H1 (cell line): ENCODE data around the gene PDIA2. TPM values are rescaled to one million over a fixed set of nuclear protein-coding genes. Genes with fewer than 3 reads are reported as not detected.

Experiments used
- CTCF ChIA-PET: fragments of 300-600 bp; sonication (Branson Sonifier 250); formaldehyde crosslinking; loops from one replicate; lab custom pipeline; 2021; ENCODE audit not compliant: partially characterized antibody; lab: Charles Lee
- POLR2A ChIA-PET: fragments of 300-600 bp; sonication (Branson Sonifier 250); formaldehyde crosslinking; loops from one replicate; lab custom pipeline; 2021; ENCODE audit warnings: inconsistent platforms; ENCODE audit not compliant: partially characterized antibody; lab: Charles Lee
- DNase-seq, 2 experiments: peaks; one replicate each; pipeline versions ENCODE4 v3.0.0 to v3.0.0-alpha.2; 2010 to 2022; ENCODE audit warnings: low spot score in 2 of 2, low read depth in 1 of 2, mixed read lengths in 1 of 2
- FAIRE-seq: peaks from 2 replicates; lab custom pipeline; 2011; peaks lifted over from hg19 to GRCh38; lab: Jason Lieb, UNC
- H2AFZ ChIP-seq: 2 replicates; pipeline ENCODE4 v1.8.1; 2012; ENCODE audit warnings: low read length, inconsistent platforms
- H2AK5ac ChIP-seq: 2 replicates; pipeline ENCODE4 v1.6.1; 2013; ENCODE audit warnings: low read depth, low read length
- H2BK120ac ChIP-seq: replicated peaks from 2 replicates; pipeline ENCODE3; 2013; ENCODE audit warnings: low read depth, low read length, inconsistent platforms
- H2BK12ac ChIP-seq: 2 replicates; pipeline ENCODE4 v1.6.1; 2013; ENCODE audit warnings: low read depth, low read length
- H2BK15ac ChIP-seq: 2 replicates; pipeline ENCODE4 v1.6.1; 2013; ENCODE audit warnings: low read length
- H2BK20ac ChIP-seq: 2 replicates; pipeline ENCODE4 v1.6.1; 2013; ENCODE audit warnings: low read length
- H2BK5ac ChIP-seq: 2 replicates; pipeline ENCODE4 v1.6.1; 2013; ENCODE audit warnings: low read depth, low read length
- H3K14ac ChIP-seq: 2 replicates; pipeline ENCODE4 v1.6.1; 2013; ENCODE audit warnings: inconsistent platforms; ENCODE audit not compliant: insufficient read length
- H3K18ac ChIP-seq: 2 replicates; pipeline ENCODE4 v1.6.1; 2013; ENCODE audit warnings: low read length; ENCODE audit errors: extremely low read depth
- H3K23ac ChIP-seq: 2 replicates; pipeline ENCODE4 v1.6.1; 2013; ENCODE audit warnings: inconsistent platforms; ENCODE audit not compliant: insufficient read length
- H3K23me2 ChIP-seq: 2 replicates; pipeline ENCODE4 v1.6.1; 2013; ENCODE audit warnings: low read depth, low read length
- H3K27ac ChIP-seq: 2 replicates; pipeline ENCODE4 v1.6.1; 2011; ENCODE audit warnings: low read depth, low read length, inconsistent platforms
- H3K27me3 ChIP-seq, 4 experiments: replicated peaks in 1 of 4; 1 replicate in 1 of 4; 2 replicates in 3 of 4; pipeline versions ENCODE4 v1.6.1 to v1.8.1; 2011 to 2013; ENCODE audit warnings: low read length in 3 of 4, mild to moderate bottlenecking in 3 of 4, inconsistent platforms in 2 of 4, mixed read lengths in 2 of 4, moderate library complexity in 1 of 4; ENCODE audit not compliant: control insufficient read depth in 3 of 4, insufficient read depth in 3 of 4; ENCODE audit errors: extremely low read depth in 1 of 4
- H3K36me3 ChIP-seq, 4 experiments: 2 replicates each; pipeline versions ENCODE4 v1.6.1 to v1.8.1; 2011 to 2013; ENCODE audit warnings: mild to moderate bottlenecking in 4 of 4, low read length in 3 of 4, moderate library complexity in 2 of 4, control low read depth in 1 of 4, inconsistent platforms in 1 of 4; ENCODE audit not compliant: insufficient read depth in 4 of 4, control insufficient read depth in 2 of 4
- H3K4ac ChIP-seq: replicated peaks from 2 replicates; pipeline ENCODE3; 2013; ENCODE audit warnings: low read length, low read depth, mixed read lengths, inconsistent platforms; ENCODE audit not compliant: insufficient read length
- H3K4me1 ChIP-seq, 4 experiments: replicated peaks in 1 of 4; 1 replicate in 1 of 4; 2 replicates in 3 of 4; pipeline versions ENCODE4 v1.6.1 to v1.8.1; 2011 to 2013; ENCODE audit warnings: low read length in 3 of 4, inconsistent platforms in 2 of 4, mixed read lengths in 1 of 4; ENCODE audit not compliant: insufficient read depth in 4 of 4, control insufficient read depth in 3 of 4
- H3K4me2 ChIP-seq, 2 experiments: 2 replicates each; pipeline versions ENCODE4 v1.6.1 to v1.8.1; 2011 to 2013; ENCODE audit warnings: low read depth in 2 of 2, low read length in 2 of 2, control low read depth in 1 of 2, inconsistent platforms in 1 of 2, mild to moderate bottlenecking in 1 of 2; ENCODE audit not compliant: insufficient read depth in 1 of 2
- H3K4me3 ChIP-seq, 4 experiments: fragments of 200-600, 300-600 bp in 1 of 4; sonication (generic), shearing (Covaris generic), sonication (Bioruptor Twin) in 1 of 4; 2 replicates each; pipeline versions ENCODE4 v1.5.1 to v1.8.1; 2011 to 2016; ENCODE audit warnings: low read length in 4 of 4, low read depth in 3 of 4, control low read depth in 2 of 4, inconsistent platforms in 2 of 4, mild to moderate bottlenecking in 2 of 4, mixed read lengths in 1 of 4, moderate library complexity in 1 of 4; ENCODE audit not compliant: insufficient read depth in 2 of 4; ENCODE audit errors: extremely low read depth in 1 of 4
- H3K56ac ChIP-seq: replicated peaks from 2 replicates; pipeline ENCODE3; 2013; ENCODE audit warnings: low read depth, mild to moderate bottlenecking, mixed read lengths, low read length, inconsistent platforms; ENCODE audit not compliant: insufficient read length
- H3K79me1 ChIP-seq: 2 replicates; pipeline ENCODE4 v1.6.1; 2013; ENCODE audit warnings: low read depth, low read length, control low read depth
- H3K79me2 ChIP-seq, 2 experiments: 2 replicates each; pipeline versions ENCODE4 v1.6.1 to v1.8.1; 2012 to 2013; ENCODE audit warnings: low read length in 2 of 2, mild to moderate bottlenecking in 2 of 2, inconsistent platforms in 1 of 2; ENCODE audit not compliant: insufficient read depth in 2 of 2, control insufficient read depth in 1 of 2
- H3K9ac ChIP-seq, 4 experiments: replicated peaks in 1 of 4; 1 replicate in 1 of 4; 2 replicates in 3 of 4; pipeline versions ENCODE4 v1.6.1 to v1.8.1; 2011 to 2013; ENCODE audit warnings: low read depth in 3 of 4, low read length in 3 of 4, control low read depth in 2 of 4, mild to moderate bottlenecking in 2 of 4, moderate library complexity in 2 of 4, inconsistent platforms in 1 of 4; ENCODE audit errors: extremely low read depth in 1 of 4
- H3K9me3 ChIP-seq, 2 experiments: 2 replicates each; pipeline versions ENCODE4 v1.6.1 to v1.8.1; 2012 to 2013; ENCODE audit warnings: mild to moderate bottlenecking in 2 of 2, moderate library complexity in 2 of 2, control low read depth in 1 of 2, inconsistent platforms in 1 of 2, low read depth in 1 of 2, low read length in 1 of 2, mixed read lengths in 1 of 2; ENCODE audit not compliant: insufficient read depth in 2 of 2
- H4K20me1 ChIP-seq, 2 experiments: replicated peaks in 1 of 2; 2 replicates each; pipeline versions ENCODE3 to v1.8.1; 2011 to 2013; ENCODE audit warnings: inconsistent platforms in 2 of 2, low read length in 2 of 2, mild to moderate bottlenecking in 1 of 2; ENCODE audit not compliant: insufficient read depth in 2 of 2, control insufficient read depth in 1 of 2
- H4K5ac ChIP-seq: 2 replicates; pipeline ENCODE4 v1.6.1; 2013; ENCODE audit warnings: low read length, low read depth, mixed read lengths, inconsistent platforms; ENCODE audit not compliant: insufficient read length
- H4K8ac ChIP-seq: 2 replicates; pipeline ENCODE4 v1.8.0; 2013; ENCODE audit warnings: mild to moderate bottlenecking, moderate library complexity, low read length, inconsistent platforms; ENCODE audit not compliant: insufficient read depth; ENCODE audit errors: extremely low read depth
- H4K91ac ChIP-seq: replicated peaks from 2 replicates; pipeline ENCODE3; 2013; ENCODE audit warnings: low read length, mixed read lengths, inconsistent platforms; ENCODE audit not compliant: insufficient read length
- JUND ChIP-seq: IDR thresholded peaks from 2 replicates; pipeline ENCODE4 v1.6.1; 2011; ENCODE audit warnings: mild to moderate bottlenecking, improper control_type of control experiment, low read length
- SP2 ChIP-seq: IDR thresholded peaks from 2 replicates; pipeline ENCODE4 v1.6.1; 2012; ENCODE audit warnings: mild to moderate bottlenecking, low read length, inconsistent platforms
- TEAD4 ChIP-seq: IDR thresholded peaks from 2 replicates; pipeline ENCODE4 v1.6.1; 2012; ENCODE audit warnings: low read depth, low read length, inconsistent platforms, mixed read lengths
- WGBS, 2 experiments: shearing (Covaris generic) in 1 of 2; methylation state at CpG; one replicate each; pipeline versions ENCODE4 v1.1.6 to v1.1.7; 2013 to 2015; ENCODE audit warnings: low lambda C conversion rate in 2 of 2, mixed read lengths in 2 of 2, inconsistent platforms in 1 of 2, low coverage in 1 of 2, missing lambda C conversion rate in 1 of 2; ENCODE audit not compliant: insufficient replicate concordance in 2 of 2, insufficient coverage in 1 of 2, insufficient read length in 1 of 2; ENCODE audit errors: extremely low coverage in 1 of 2, missing lambda C conversion rate in 1 of 2; 5-methylcytosine and 5-hydroxymethylcytosine counted together
- polyA plus RNA-seq, 7 experiments: library from polyadenylated mRNA; depleted of rRNA in 3 of 7; stranded (reverse) in 5 of 7; unstranded in 2 of 7; fragments of >200 nt in 5 of 7; fragments of 200-250 nt in 2 of 7; gene quantifications; 1 replicate in 5 of 7; 2 replicates in 1 of 7; 4 replicates in 1 of 7; pipeline versions ENCODE4 v1.2.1 to v1.2.3, GENCODE V29; 2011 to 2013; ENCODE audit warnings: missing spikeins in 2 of 7, mixed read lengths in 2 of 7
- total RNA-seq: library from RNA; stranded (reverse); fragmentation: NEBNext Ultra II Directional; extraction: Animal tissue kit (Norgen Biotek cat#: 25700); gene quantifications from 2 replicates; pipeline ENCODE4 v1.2.1, GENCODE V29; 2021
- TF ChIP-seq, protein P1 (sequence below): IDR thresholded peaks from 2 replicates; pipeline ENCODE4 v1.6.1; 2011; ENCODE audit warnings: low read length, improper control_type of control experiment

Gene PDIA2
- total and polyA plus RNA-seq, 2 of the 8 experiments (the other 6 are each of a cell fraction or from before 2014, with no cell fraction given): 0.34 to 0.50 TPM

DNA sequence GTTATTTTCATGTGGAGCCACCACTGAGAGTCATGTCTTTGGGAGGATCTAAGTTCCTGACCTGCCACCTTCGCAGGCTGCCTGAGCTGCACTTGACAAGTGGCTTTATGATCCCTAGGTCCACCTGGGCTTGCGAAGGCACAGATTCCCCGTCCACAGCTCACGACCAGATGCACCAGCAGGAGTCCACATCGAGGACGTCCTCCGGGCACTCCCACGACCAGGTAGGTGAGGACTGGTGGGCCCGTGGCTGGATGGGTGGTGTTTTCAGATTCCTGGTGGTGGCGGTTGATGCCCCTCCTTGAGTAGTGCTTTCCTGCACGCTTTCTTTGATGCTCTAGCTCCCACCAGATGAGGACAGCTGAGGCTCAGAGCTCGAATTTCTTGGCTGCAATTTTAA, 33.5 kb upstream of the PDIA2 start:
- CTCF ChIA-PET: interaction anchor here (0.6 to 1.6 kb wide), 5 partner anchors 12 to 184 kb away, joined by 3 to 9 read pairs (median 3); no protein-coding TSS in a partner anchor
- 88% methylated on average over 12 of the region's 12 CpGs; no CpG with 5 or more reads in 1 of the 2 experiments for whole genome bisulfite sequencing, 2 experiments
- Histone ChIP-seq H4K8ac (peak overlapping the region; percentile 22; the same call in 1 of the 2 replicates), H3K9ac (no peak overlapping the region), H2BK15ac (no peak overlapping the region), H3K4me1 (no peaks in the 10 kb centered on the region), H4K5ac (no peak overlapping the region), H3K79me1 (peaks cover 3% of the 10 kb centered on the region), H2AK5ac (no peak overlapping the region), H3K4me3 (no peak overlapping the region), H2BK5ac (no peak overlapping the region), H3K18ac (no peak overlapping the region), H3K9me3 (no peaks in the 10 kb centered on the region), H2BK120ac (no peak overlapping the region), H2BK20ac (no peak overlapping the region), H3K4me2 (no peak overlapping the region), H4K20me1 (peaks cover 2 to 6% of the 10 kb centered on the region in 2 experiments), H2BK12ac (no peak overlapping the region), H3K23ac (no peak overlapping the region), H3K56ac (no peak overlapping the region), H3K79me2 (peaks cover 0 to 4% of the 10 kb centered on the region in 2 experiments; a peak in 1 of 4 replicates), H4K91ac (no peak overlapping the region), H3K23me2 (no peaks in the 10 kb centered on the region), H3K4ac (no peak overlapping the region), H3K36me3 (peaks cover 0 to 4% (median 3%) of the 10 kb centered on the region in 4 experiments; a peak in 2 of 8 replicates), H2AFZ (no peak overlapping the region), H3K14ac (no peak overlapping the region), H3K27ac (no peak overlapping the region), H3K27me3 (no peaks in the 10 kb centered on the region)
- no peak for TF ChIP-seq TEAD4
- TF ChIP-seq, protein P1, sequence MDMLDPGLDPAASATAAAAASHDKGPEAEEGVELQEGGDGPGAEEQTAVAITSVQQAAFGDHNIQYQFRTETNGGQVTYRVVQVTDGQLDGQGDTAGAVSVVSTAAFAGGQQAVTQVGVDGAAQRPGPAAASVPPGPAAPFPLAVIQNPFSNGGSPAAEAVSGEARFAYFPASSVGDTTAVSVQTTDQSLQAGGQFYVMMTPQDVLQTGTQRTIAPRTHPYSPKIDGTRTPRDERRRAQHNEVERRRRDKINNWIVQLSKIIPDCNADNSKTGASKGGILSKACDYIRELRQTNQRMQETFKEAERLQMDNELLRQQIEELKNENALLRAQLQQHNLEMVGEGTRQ: no peak
- no peak for TF ChIP-seq SP2
- no peak for TF ChIP-seq JUND
- no peak for FAIRE-seq
- DNase-seq: no peak
- POLR2A ChIA-PET: interaction anchor here (1.3 to 2.1 kb wide), 3 partner anchors 10 to 20 kb away, joined by 4 to 9 read pairs (median 6); partner anchors contain the start of gene LUC7L
